CD14-positive monocyte (primary cell): Measurements from ENCODE around the gene ACTRT3. TPM values are rescaled to one million over a fixed set of nuclear protein-coding genes. Genes with fewer than 3 reads are reported as not detected.
A peak's percentile ranks its signal among the peaks of the same experiment; 100 is the strongest.

Experiments used
- DNase-seq, 3 donors: peaks; one replicate each; pipeline ENCODE4 v3.0.0-alpha.2; 2011 to 2022
- H2AFZ ChIP-seq: 2 replicates; pipeline ENCODE4 v1.6.0; 2012; ENCODE audit warnings: mild to moderate bottlenecking, low read depth, low read length, inconsistent platforms; ENCODE audit not compliant: insufficient read depth, poor library complexity, severe bottlenecking
- H3K27ac ChIP-seq, 2 donors: 1 replicate in 1 of 2; 2 replicates in 1 of 2; pipeline ENCODE4 v1.5.1; 2012 to 2013; ENCODE audit warnings: low read length in 2 of 2, control low read depth in 1 of 2, inconsistent platforms in 1 of 2, low read depth in 1 of 2, mild to moderate bottlenecking in 1 of 2
- H3K27me3 ChIP-seq, 2 donors: one replicate each; pipeline versions ENCODE4 v1.6.0 to v1.6.1; 2011 to 2013; ENCODE audit warnings: low read length in 2 of 2; ENCODE audit not compliant: control insufficient read depth in 2 of 2, insufficient read depth in 2 of 2
- H3K36me3 ChIP-seq, 2 donors: replicated peaks in 1 of 2; 1 replicate in 1 of 2; 2 replicates in 1 of 2; pipeline versions ENCODE4 v1.5.1 to v1.6.1; 2012 to 2013; ENCODE audit warnings: low read length in 2 of 2, control low read depth in 1 of 2, inconsistent platforms in 1 of 2, mild to moderate bottlenecking in 1 of 2; ENCODE audit not compliant: insufficient read depth in 2 of 2, control insufficient read depth in 1 of 2
- H3K4me1 ChIP-seq, 2 donors: 1 replicate in 1 of 2; 2 replicates in 1 of 2; pipeline versions ENCODE4 v1.5.1 to v1.6.1; 2012 to 2013; ENCODE audit warnings: low read length in 2 of 2, control low read depth in 1 of 2, inconsistent platforms in 1 of 2, mild to moderate bottlenecking in 1 of 2, moderate library complexity in 1 of 2; ENCODE audit not compliant: insufficient read depth in 2 of 2, control insufficient read depth in 1 of 2
- H3K4me2 ChIP-seq: replicated peaks from 2 replicates; pipeline ENCODE3; 2012; ENCODE audit warnings: low read length, moderate library complexity, mild to moderate bottlenecking; ENCODE audit not compliant: poor library complexity, severe bottlenecking; ENCODE audit errors: extremely low read depth
- H3K4me3 ChIP-seq, 3 experiments: fragments of 200-600 bp in 1 of 3; sonication (generic) in 1 of 3; replicated peaks in 1 of 3; 1 replicate in 2 of 3; 2 replicates in 1 of 3; pipeline ENCODE4 v1.5.1; 2011 to 2013; ENCODE audit warnings: low read length in 3 of 3, mild to moderate bottlenecking in 3 of 3, control low read depth in 2 of 3, low read depth in 2 of 3, inconsistent platforms in 1 of 3, moderate library complexity in 1 of 3
- H3K79me2 ChIP-seq: 2 replicates; pipeline ENCODE4 v1.6.0; 2012; ENCODE audit warnings: mild to moderate bottlenecking, control low read depth, inconsistent platforms, low read length, moderate library complexity; ENCODE audit not compliant: insufficient read depth
- H3K9ac ChIP-seq: 2 replicates; pipeline ENCODE4 v1.6.0; 2017; ENCODE audit warnings: low read length, mild to moderate bottlenecking; ENCODE audit not compliant: insufficient read depth, poor library complexity, severe bottlenecking
- H3K9me3 ChIP-seq, 2 donors: replicated peaks in 1 of 2; 1 replicate in 1 of 2; 2 replicates in 1 of 2; pipeline versions ENCODE4 v1.5.1 to v1.6.1; 2012 to 2013; ENCODE audit warnings: low read length in 2 of 2, control low read depth in 1 of 2; ENCODE audit not compliant: control insufficient read depth in 1 of 2, insufficient read depth in 1 of 2
- H4K20me1 ChIP-seq: 2 replicates; pipeline ENCODE4 v1.6.0; 2012; ENCODE audit warnings: mild to moderate bottlenecking, low read length, control low read depth, moderate library complexity; ENCODE audit not compliant: insufficient read depth
- H3K27ac Mint-ChIP-seq, 7 donors: one replicate each; pipeline ENCODE4 v1.8.0; 2020; ENCODE audit warnings: mild to moderate bottlenecking in 7 of 7, mixed read lengths in 7 of 7, moderate library complexity in 6 of 7, inconsistent platforms in 2 of 7
- H3K27me3 Mint-ChIP-seq, 3 donors: one replicate each; pipeline ENCODE4 v1.8.0; 2021 to 2022; ENCODE audit warnings: low read depth in 3 of 3, mild to moderate bottlenecking in 3 of 3, mixed read lengths in 3 of 3, moderate library complexity in 3 of 3, inconsistent platforms in 1 of 3
- H3K36me3 Mint-ChIP-seq, 2 donors: one replicate each; pipeline ENCODE4 v1.8.0; 2020; ENCODE audit warnings: mixed read lengths in 2 of 2, inconsistent platforms in 1 of 2, mild to moderate bottlenecking in 1 of 2
- H3K4me1 Mint-ChIP-seq: one replicate; pipeline ENCODE4 v1.8.0; 2020; ENCODE audit warnings: mild to moderate bottlenecking, mixed read lengths
- H3K4me3 Mint-ChIP-seq, 2 donors: one replicate each; pipeline ENCODE4 v1.8.0; 2020; ENCODE audit warnings: mild to moderate bottlenecking in 2 of 2, mixed read lengths in 2 of 2, moderate library complexity in 1 of 2
- H3K9me3 Mint-ChIP-seq, 7 donors: one replicate each; pipeline ENCODE4 v1.8.0; 2020 to 2022; ENCODE audit warnings: mixed read lengths in 7 of 7, mild to moderate bottlenecking in 6 of 7, moderate library complexity in 6 of 7, inconsistent platforms in 2 of 7
- CTCF ChIP-seq: fragments of 200-600 bp; IDR thresholded peaks from one replicate; pipeline ENCODE4 v1.8.0; 2022; ENCODE audit warnings: antibody characterized with exemption, mild to moderate bottlenecking
- WGBS: methylation state at CpG from one replicate; pipeline ENCODE4 v1.1.5; 2013; ENCODE audit warnings: missing lambda C conversion rate; ENCODE audit not compliant: insufficient coverage; 5-methylcytosine and 5-hydroxymethylcytosine counted together
- intact Hi-C, 2 donors: fragments of 100-400 bp; cut with micrococcal nuclease; formaldehyde crosslinking; loops; one replicate each; pipeline versions ENCODE4 v1.15.0 to v1.15.1; 2023
- polyA plus RNA-seq, 3 donors: library from polyadenylated mRNA; depleted of rRNA in 1 of 3; unstranded in 2 of 3; stranded (reverse) in 1 of 3; fragments of 300-500 nt in 2 of 3; fragments of >200 nt in 1 of 3; fragmentation: Illumina TruSeq in 2 of 3; gene quantifications; 1 replicate in 2 of 3; 2 replicates in 1 of 3; pipeline ENCODE4 v1.2.3, GENCODE V29; 2012 to 2021

Gene ACTRT3
- polyA plus RNA-seq, 3 donors: 0.03 to 0.08 TPM; not detected in 1

DNA sequence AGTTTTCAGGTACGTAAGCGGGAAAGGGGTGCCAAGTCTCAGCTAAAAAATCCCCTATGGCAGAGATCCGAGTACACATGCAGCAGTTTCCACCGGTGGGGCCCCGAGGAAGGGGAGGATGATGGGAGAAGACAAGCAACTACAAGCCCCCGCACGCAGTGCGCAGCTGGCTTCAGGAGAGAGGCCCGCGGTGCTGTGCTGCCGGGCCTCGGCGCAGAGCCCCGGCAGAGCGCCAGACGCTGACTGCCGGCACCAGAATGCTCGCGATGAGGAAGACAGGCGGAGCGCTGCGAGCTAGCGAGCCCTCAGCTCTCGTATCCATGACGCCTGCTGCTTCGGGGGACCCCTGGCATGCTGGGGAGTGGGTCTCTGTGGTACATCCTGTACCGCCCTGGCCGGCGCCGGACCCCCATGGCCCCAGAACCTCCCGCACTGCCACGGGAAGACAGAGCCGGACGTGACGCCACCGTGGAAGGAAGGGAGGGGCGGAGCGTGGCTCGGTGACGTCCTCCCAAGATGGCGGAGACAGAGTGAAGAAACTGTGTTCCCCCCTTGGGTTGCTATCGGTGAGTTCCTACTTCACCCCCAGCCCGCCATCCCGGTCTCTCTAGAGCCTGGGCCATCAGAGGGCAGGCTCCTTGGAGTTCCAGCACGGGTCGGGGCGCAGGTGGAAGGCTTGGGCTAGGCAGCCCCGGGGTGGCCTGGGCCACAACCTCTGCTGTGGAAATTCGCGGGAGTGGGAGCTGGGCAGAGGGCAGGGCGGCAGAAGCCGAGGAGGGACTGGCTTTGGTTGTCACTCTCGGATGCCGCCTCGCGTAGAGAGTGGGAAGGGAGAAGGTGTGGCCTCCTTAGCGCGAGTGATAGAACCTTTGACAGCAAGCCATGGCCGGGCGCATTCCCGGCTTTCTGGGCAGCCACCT lies 3.8 kb upstream of the ACTRT3 start, which contains the start of gene MYNN:
Gene MYNN, plus strand, starts transcription at position 500 of the 920 bp plus-strand sequence. CDS start 900 bp downstream, outside the sequence.
- Histone ChIP-seq H3K27ac (peak within 1 kb of the TSS; percentile 92 to 97), H3K9me3 (no peaks in the 10 kb centered on the region), H2AFZ (peak within 1 kb of the TSS; percentile 93), H3K9ac (peak within 1 kb of the TSS; percentile 95), H3K4me3 (peak within 1 kb of the TSS; percentile 75 to 99 (median 76)), H3K79me2 (peaks cover 34% of the 10 kb centered on the region), H4K20me1 (peaks cover 11% of the 10 kb centered on the region), H3K4me1 (peaks cover 10 to 24% of the 10 kb centered on the region in 2 donors), H3K36me3 (peaks cover 14 to 39% of the 10 kb centered on the region in 2 donors), H3K27me3 (no peaks in the 10 kb centered on the region), H3K4me2 (peak within 1 kb of the TSS; percentile 90)
- peaks cover 23 to 29% of the 10 kb centered on the region in 2 donors for H3K36me3 Mint-ChIP-seq
- H3K27ac Mint-ChIP-seq: peak within 1 kb of the TSS; percentile 98 to 99 (median 99)
- intact Hi-C loops: loop anchor here (5.0 kb wide), 1 partner anchor 584 kb away; the partner anchor contains the start of gene SKIL (in 2 of the 2)
- H3K4me3 Mint-ChIP-seq: peak within 1 kb of the TSS; percentile 96 to 97
- H3K9me3 Mint-ChIP-seq: peaks cover 0 to 4% (median 0%) of the 10 kb centered on the region in 7 donors
- H3K27me3 Mint-ChIP-seq: peaks cover 0 to 4% (median 4%) of the 10 kb centered on the region in 3 donors
- TF ChIP-seq CTCF: peak; percentile 25
- under 1% methylated on average over 57 of the region's 61 CpGs for WGBS
- peak; percentile 88 to 92 (median 91) for DNase-seq
- peaks cover 23% of the 10 kb centered on the region for H3K4me1 Mint-ChIP-seq

- intact Hi-C loops: loop anchor here (5.0 kb wide), 1 partner anchor 585 kb away; the partner anchor contains the start of gene SKIL (in 2 of the 2)
- peak overlapping the region; percentile 92 to 97 for H3K27ac ChIP-seq
- peaks cover 9 to 32% of the 10 kb centered on the region in 2 donors for H3K36me3 ChIP-seq
- peaks cover 34% of the 10 kb centered on the region for H3K79me2 ChIP-seq
- Mint-ChIP-seq H3K27ac (peak overlapping the region; percentile 98 to 99 (median 99)), H3K4me3 (peak overlapping the region; percentile 96 to 97), H3K9me3 (peaks cover 0 to 4% (median 0%) of the 10 kb centered on the region in 7 donors), H3K36me3 (peaks cover 19 to 22% of the 10 kb centered on the region in 2 donors), H3K4me1 (peaks cover 22% of the 10 kb centered on the region), H3K27me3 (peaks cover 0 to 4% (median 4%) of the 10 kb centered on the region in 3 donors)
- peak overlapping the region; percentile 95 for H3K9ac ChIP-seq
- peaks cover 7% of the 10 kb centered on the region for H4K20me1 ChIP-seq
- H3K4me3 ChIP-seq: peak overlapping the region; percentile 75 to 99 (median 76)
- H3K4me2 ChIP-seq: peak overlapping the region; percentile 90
- TF ChIP-seq CTCF: no peak
- H2AFZ ChIP-seq: peak overlapping the region; percentile 93
- H3K27me3 ChIP-seq: no peaks in the 10 kb centered on the region
- 0% methylated on average over 5 of the region's 15 CpGs for WGBS
- H3K9me3 ChIP-seq: no peaks in the 10 kb centered on the region
- peak; percentile 47 to 67 (median 50) for DNase-seq
- H3K4me1 ChIP-seq: peaks cover 10 to 24% of the 10 kb centered on the region in 2 donors
These were observed 3.0 kb upstream of the ACTRT3 start for GRCh38 chr3:169772305-169772896.
